Liver (tissue), 9 donors: Measurements from ENCODE around the gene NDNF. TPM values are rescaled to one million over a fixed set of nuclear protein-coding genes. Genes with fewer than 3 reads are reported as not detected.

Experiments used
- DNase-seq: peaks from one replicate; pipeline ENCODE4 v3.0.0-alpha.2; 2017; ENCODE audit warnings: low spot score
- H3K27ac ChIP-seq, 2 donors: one replicate each; pipeline ENCODE4 v1.7.0; 2013; ENCODE audit warnings: inconsistent platforms in 2 of 2, low read length in 2 of 2, control low read depth in 1 of 2, low read depth in 1 of 2, mild to moderate bottlenecking in 1 of 2
- H3K27me3 ChIP-seq, 4 donors: one replicate each; pipeline versions ENCODE4 v1.6.1 to v1.7.0; 2013; ENCODE audit warnings: low read length in 3 of 4, inconsistent platforms in 1 of 4, mild to moderate bottlenecking in 1 of 4, moderate library complexity in 1 of 4; ENCODE audit not compliant: control insufficient read depth in 4 of 4, insufficient read depth in 4 of 4
- H3K36me3 ChIP-seq, 4 donors: one replicate each; pipeline versions ENCODE4 v1.6.1 to v1.7.0; 2013; ENCODE audit warnings: low read length in 3 of 4, mild to moderate bottlenecking in 3 of 4, low read depth in 1 of 4, moderate library complexity in 1 of 4; ENCODE audit not compliant: control insufficient read depth in 4 of 4, insufficient read depth in 3 of 4
- H3K4me1 ChIP-seq, 4 donors: one replicate each; pipeline versions ENCODE4 v1.6.1 to v1.7.0; 2013; ENCODE audit warnings: low read length in 3 of 4, mild to moderate bottlenecking in 3 of 4, moderate library complexity in 1 of 4; ENCODE audit not compliant: control insufficient read depth in 4 of 4, insufficient read depth in 4 of 4
- H3K4me3 ChIP-seq, 3 donors: one replicate each; pipeline versions ENCODE4 v1.6.1 to v1.7.0; 2013; ENCODE audit warnings: low read length in 3 of 3, control low read depth in 1 of 3, low read depth in 1 of 3, mild to moderate bottlenecking in 1 of 3
- H3K9ac ChIP-seq, 2 donors: one replicate each; pipeline ENCODE4 v1.7.0; 2013; ENCODE audit warnings: low read length in 2 of 2, mild to moderate bottlenecking in 2 of 2, moderate library complexity in 2 of 2, control low read depth in 1 of 2, low read depth in 1 of 2
- H3K9me3 ChIP-seq, 4 donors: one replicate each; pipeline versions ENCODE4 v1.6.1 to v1.7.0; 2013; ENCODE audit warnings: low read length in 3 of 4; ENCODE audit not compliant: control insufficient read depth in 4 of 4
- ATF3 ChIP-seq: IDR thresholded peaks from 2 replicates; pipeline ENCODE4 v1.6.1; 2016; ENCODE audit warnings: antibody characterized with exemption
- CTCF ChIP-seq: fragments of 150-350 bp; IDR thresholded peaks from 2 replicates; pipeline ENCODE4 v1.5.1; 2017; ENCODE audit warnings: improper control_type of control experiment, low read depth, low read length; ENCODE audit not compliant: missing input control
- MAX ChIP-seq: IDR thresholded peaks from 2 replicates; pipeline ENCODE4 v1.6.1; 2016; ENCODE audit warnings: antibody characterized with exemption
- NR2F2 ChIP-seq: IDR thresholded peaks from 2 replicates; pipeline ENCODE4 v1.6.1; 2016; ENCODE audit warnings: antibody characterized with exemption
- RAD21 ChIP-seq, 2 donors: IDR thresholded peaks; 2 replicates each; pipeline ENCODE4 v1.6.1; 2016; ENCODE audit warnings: antibody characterized with exemption in 2 of 2, mild to moderate bottlenecking in 2 of 2
- REST ChIP-seq: IDR thresholded peaks from 2 replicates; pipeline ENCODE4 v1.6.1; 2016; ENCODE audit warnings: antibody characterized with exemption, mild to moderate bottlenecking
- RXRA ChIP-seq, 2 donors: IDR thresholded peaks; 2 replicates each; pipeline ENCODE4 v1.6.1; 2017 to 2018; ENCODE audit warnings: antibody characterized with exemption in 2 of 2, mild to moderate bottlenecking in 1 of 2
- SP1 ChIP-seq: IDR thresholded peaks from 2 replicates; pipeline ENCODE4 v1.6.1; 2018; ENCODE audit warnings: antibody characterized with exemption, mild to moderate bottlenecking
- TAF1 ChIP-seq: conservative IDR thresholded peaks from 2 replicates; pipeline ENCODE4 v1.6.1; 2016; ENCODE audit warnings: antibody characterized with exemption, mild to moderate bottlenecking
- ZBTB33 ChIP-seq: IDR thresholded peaks from 2 replicates; pipeline ENCODE4 v1.6.1; 2016; ENCODE audit warnings: antibody characterized with exemption
- WGBS: extraction: QIAGEN DNeasy Blood & Tissue Kit; methylation state at CpG from one replicate; pipeline ENCODE4 v1.1.7; 2013; 5-methylcytosine and 5-hydroxymethylcytosine counted together
- polyA plus RNA-seq, 2 donors: library from polyadenylated mRNA; stranded (reverse) in 1 of 2; unstranded in 1 of 2; fragments of 200-250 nt in 1 of 2; fragments of >200 nt in 1 of 2; fragmentation: Nextera tagmentation in 1 of 2; extraction: Ambion mirVana in 1 of 2; gene quantifications; one replicate each; pipeline versions ENCODE4 v1.2.1 to v1.2.3, GENCODE V29; 2013 to 2015
- total RNA-seq, 2 donors: library from RNA; depleted of rRNA; stranded (reverse); fragments of >200 nt; gene quantifications; one replicate each; pipeline ENCODE4 v1.2.3, GENCODE V29; 2014
- donor health status: healthy.
- donor health status: healthy.
- donor health status: healthy.
- donor health status: healthy.
- donor health status: healthy.

Gene NDNF
- total and polyA plus RNA-seq, 4 donors: 0.05 to 0.37 (median 0.13) TPM

- DNase-seq: no peak
- Histone ChIP-seq H3K27me3 (peaks cover 5 to 16% (median 10%) of the 10 kb centered on the region in 4 donors), H3K27ac (no peak overlapping the region), H3K4me1 (peaks cover 8 to 25% (median 20%) of the 10 kb centered on the region in 4 donors), H3K36me3 (no peaks in the 10 kb centered on the region), H3K4me3 (no peak overlapping the region), H3K9me3 (no peaks in the 10 kb centered on the region), H3K9ac (no peak overlapping the region)
- TF ChIP-seq ATF3 (no peak), RXRA (IDR thresholded peaks at IDR 0.05) (no peak)
- 85% methylated on average over 1 of the region's 1 CpG for WGBS
Measured at GRCh38 chr4:121069430-121069829, 2.9 kb downstream of the NDNF start.

- no peak for TF ChIP-seq RAD21 (IDR thresholded peaks at IDR 0.05)
- no peak for TF ChIP-seq NR2F2
- no peak for TF ChIP-seq TAF1
- TF ChIP-seq CTCF: no peak
- no peak for TF ChIP-seq ZBTB33
- TF ChIP-seq MAX: no peak
- no peak for TF ChIP-seq SP1
- no peak for TF ChIP-seq REST
- Histone ChIP-seq H3K27me3 (peaks cover 0 to 16% (median 4%) of the 10 kb centered on the region in 4 donors), H3K9me3 (no peaks in the 10 kb centered on the region), H3K27ac (no peak overlapping the region), H3K4me3 (no peak overlapping the region), H3K9ac (no peak overlapping the region), H3K36me3 (no peaks in the 10 kb centered on the region), H3K4me1 (no peaks in the 10 kb centered on the region)
- WGBS: 70% methylated on average over 3 of the region's 3 CpGs
- no peak for DNase-seq
Measured at GRCh38 chr4:121064482-121064881, 7.9 kb downstream of the NDNF start.
